LNCAP (cell line): ENCODE data around the gene NTN4.

Experiments used
- CTCF ChIP-seq: fragments of 450-650 bp; IDR thresholded peaks from 2 replicates; pipeline ENCODE4 v1.5.1; 2017; ENCODE audit warnings: mild to moderate bottlenecking

Gene NTN4

GRCh38 chr12:95648990-95649791, 141.4 kb downstream of the NTN4 start:
- no peak for TF ChIP-seq CTCF

- TF ChIP-seq CTCF: no peak
These were observed 143.8 kb downstream of the NTN4 start for GRCh38 chr12:95646781-95647190.

- TF ChIP-seq CTCF: no peak
These were observed 147.3 kb downstream of the NTN4 start for GRCh38 chr12:95643256-95643655.

GRCh38 chr12:95642583-95642982, 148.0 kb downstream of the NTN4 start:
- TF ChIP-seq CTCF: no peak

GRCh38 chr12:95641299-95641952, 149.1 kb downstream of the NTN4 start:
- no peak for TF ChIP-seq CTCF

- TF ChIP-seq CTCF: no peak
These were observed 150.0 kb downstream of the NTN4 start for GRCh38 chr12:95640516-95640915.

- no peak for TF ChIP-seq CTCF
These were observed 153.0 kb downstream of the NTN4 start for GRCh38 chr12:95637471-95638155.
